ENCODE data around the gene SP1.

GRCh38 chr12:53333289-53333688 is 46.7 kb upstream of the SP1 start:
- TF ChIP-seq ZFX (CRISPR knock-in tag; IDR thresholded peaks at IDR 0.05) (no peak), FOS (IDR thresholded peaks at IDR 0.05; ENCODE audit: extremely low read depth, insufficient read length) (no peak), CTCF (IDR thresholded peaks at IDR 0.05 in 2 of 3, conservative IDR thresholded peaks at IDR 0.05 in 1 of 3; ENCODE audit: insufficient read depth in 2 of 3, low read depth in 1 of 3, low read length in 3 of 3) (no peak), TAF1 (IDR thresholded peaks at IDR 0.05; ENCODE audit: control insufficient read depth, extremely low read depth, insufficient read depth, low read length, severe bottlenecking) (no peak), ZBTB1 (CRISPR knock-in tag; IDR thresholded peaks at IDR 0.05; ENCODE audit: borderline replicate concordance, low read depth) (no peak), NR3C1 (CRISPR knock-in tag; IDR thresholded peaks at IDR 0.05) (no peak), TCF7 (IDR thresholded peaks at IDR 0.05; ENCODE audit: borderline replicate concordance) (no peak), JUN (IDR thresholded peaks at IDR 0.05; ENCODE audit: borderline replicate concordance, low read depth, low read length) (no peak), JUN (CRISPR knock-in tag; IDR thresholded peaks at IDR 0.05; ENCODE audit: borderline replicate concordance) (no peak), POLR2AphosphoS5 (IDR thresholded peaks at IDR 0.05; ENCODE audit: control insufficient read depth, insufficient read depth, low read depth, low read length) (no peak), NRF1 (conservative IDR thresholded peaks at IDR 0.05 in 1 of 2, IDR thresholded peaks at IDR 0.05 in 1 of 2) (no peak), EZH2 (IDR thresholded peaks at IDR 0.05; ENCODE audit: borderline replicate concordance, low read depth, low read length) (no peak), ZHX1 (conservative IDR thresholded peaks at IDR 0.05; ENCODE audit: low read length) (no peak), RBBP5 (IDR thresholded peaks at IDR 0.05; ENCODE audit: borderline replicate concordance, insufficient read depth, low read length, poor library complexity, severe bottlenecking) (no peak), ZNF274 (IDR thresholded peaks at IDR 0.05; ENCODE audit: borderline replicate concordance, low read depth, low read length) (no peak)
